MM.1S (cell line): ENCODE results near the gene TOP3A.

ENCODE experiments used
- DNase-seq: peaks from one replicate; pipeline ENCODE4 v3.0.0-alpha.2; 2015
- H2AFZ ChIP-seq: fragments of 300-600 bp; sonication (generic); 2 replicates; pipeline ENCODE4 v1.6.0; 2016; ENCODE audit warnings: antibody characterized with exemption, low read length
- H3F3A ChIP-seq: fragments of 300-600 bp; sonication (generic); 2 replicates; pipeline ENCODE4 v1.6.1; 2016; ENCODE audit warnings: mild to moderate bottlenecking, antibody characterized with exemption, low read length, moderate library complexity, mixed read lengths; ENCODE audit not compliant: insufficient read depth
- H3K27ac ChIP-seq: fragments of 300-600 bp; sonication (generic); 2 replicates; pipeline ENCODE4 v1.5.1; 2016; ENCODE audit warnings: mild to moderate bottlenecking, low read length
- H3K27me3 ChIP-seq: fragments of 300-600 bp; sonication (generic); replicated peaks from 2 replicates; pipeline ENCODE4 v1.6.0; 2016; ENCODE audit warnings: low read length; ENCODE audit not compliant: insufficient read depth
- H3K36me3 ChIP-seq: fragments of 300-600 bp; sonication (generic); replicated peaks from 2 replicates; pipeline ENCODE4 v1.6.1; 2016; ENCODE audit warnings: mild to moderate bottlenecking, low read length, mixed read lengths; ENCODE audit not compliant: insufficient read depth
- H3K4me1 ChIP-seq: fragments of 300-600 bp; sonication (generic); 2 replicates; pipeline ENCODE4 v1.6.1; 2016; ENCODE audit warnings: low read length, mixed read lengths
- H3K4me2 ChIP-seq: fragments of 300-600 bp; sonication (generic); 2 replicates; pipeline ENCODE4 v1.6.0; 2016; ENCODE audit warnings: low read depth, low read length
- H3K4me3 ChIP-seq: fragments of 300-600 bp; sonication (generic); 2 replicates; pipeline ENCODE4 v1.5.1; 2016; ENCODE audit warnings: low read length, mixed read lengths
- H3K79me2 ChIP-seq: fragments of 300-600 bp; sonication (generic); 2 replicates; pipeline ENCODE4 v1.6.1; 2016; ENCODE audit warnings: mixed run types, low read length, mixed read lengths
- H3K9ac ChIP-seq: fragments of 300-600 bp; sonication (generic); 2 replicates; pipeline ENCODE4 v1.6.1; 2016; ENCODE audit warnings: low read length, mixed read lengths
- H3K9me2 ChIP-seq: fragments of 300-600 bp; sonication (generic); replicated peaks from 2 replicates; pipeline ENCODE4 v1.6.1; 2016; ENCODE audit warnings: mild to moderate bottlenecking, low read length, mixed read lengths; ENCODE audit not compliant: insufficient read depth
- H3K9me3 ChIP-seq: fragments of 300-600 bp; sonication (generic); replicated peaks from 2 replicates; pipeline ENCODE4 v1.6.1; 2016; ENCODE audit warnings: mild to moderate bottlenecking, low read length, mixed read lengths; ENCODE audit not compliant: insufficient read depth
- H4K20me1 ChIP-seq: fragments of 300-600 bp; sonication (generic); 2 replicates; pipeline ENCODE4 v1.6.1; 2016; ENCODE audit warnings: mild to moderate bottlenecking, low read length, moderate library complexity, mixed read lengths; ENCODE audit not compliant: insufficient read depth
- EZH2 ChIP-seq: fragments of 300-600 bp; sonication (generic); optimal IDR thresholded peaks from 2 replicates; pipeline ENCODE3; 2017; ENCODE audit warnings: low read depth, mild to moderate bottlenecking, antibody characterized with exemption, low read length, mixed read lengths
- EZH2phosphoT487 ChIP-seq: fragments of 300-600 bp; sonication (generic); IDR thresholded peaks from 2 replicates; pipeline ENCODE4 v1.6.1; 2018; ENCODE audit warnings: antibody characterized with exemption, low read length
- TF ChIP-seq, protein P1 (sequence below): fragments of 300-600 bp; sonication (generic); IDR thresholded peaks from 2 replicates; pipeline ENCODE4 v1.5.1; 2016; ENCODE audit warnings: antibody characterized with exemption, low read length, mixed read lengths

Gene TOP3A

DNA sequence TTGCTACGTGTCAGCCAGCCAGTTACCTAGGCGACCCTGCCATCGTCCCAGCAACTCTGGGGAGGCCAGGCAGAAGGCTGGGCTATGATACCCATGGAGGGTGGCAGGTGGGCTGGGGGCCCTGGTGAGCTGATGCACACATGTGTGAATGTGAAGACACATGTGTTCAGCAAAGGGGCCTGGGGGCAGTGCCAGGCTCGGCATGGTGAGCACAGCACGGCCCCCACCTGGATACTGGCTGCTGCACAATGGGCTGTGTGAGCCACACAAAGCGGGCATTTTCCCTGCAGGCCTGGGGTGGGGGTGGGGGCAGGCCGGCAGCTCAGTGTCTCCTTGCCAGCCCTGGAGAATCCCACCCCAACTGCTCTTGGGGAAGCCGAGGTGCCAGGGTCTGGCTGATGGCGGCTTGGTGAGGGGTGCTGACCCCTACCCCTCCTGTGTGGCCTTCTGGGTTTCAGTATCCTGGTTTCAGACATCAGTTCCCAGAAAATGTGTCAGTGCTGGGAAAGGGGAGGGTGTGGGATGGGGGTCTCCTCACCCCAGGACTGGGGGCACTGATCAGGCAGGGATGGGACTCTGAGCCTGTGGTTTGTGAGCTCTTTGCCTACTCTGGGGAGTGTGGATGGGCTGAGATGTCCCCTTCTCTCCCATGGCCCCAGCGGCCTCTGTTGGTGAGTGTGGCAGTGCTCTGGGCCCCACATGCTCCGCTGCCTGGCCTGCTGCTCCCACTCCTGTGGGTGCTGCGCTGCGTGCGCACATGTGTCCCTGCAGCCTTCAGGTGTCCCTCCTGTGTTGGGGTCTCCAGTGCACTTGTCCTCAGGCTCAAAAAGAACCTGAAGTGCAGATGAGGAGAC lies 84.3 kb downstream of the TOP3A start:
- Histone ChIP-seq H3K36me3 (no peaks in the 10 kb centered on the region), H4K20me1 (no peaks in the 10 kb centered on the region), H3K9ac (no peak overlapping the region), H3K79me2 (0 out of 2 replicates have a peak, but pooled peaks cover 4% of the 10 kb centered on the region), H3K9me2 (no peaks in the 10 kb centered on the region), H3K4me3 (no peak overlapping the region), H3K27me3 (no peaks in the 10 kb centered on the region), H3K4me1 (no peaks in the 10 kb centered on the region), H3F3A (no peaks in the 10 kb centered on the region), H3K4me2 (no peak overlapping the region), H2AFZ (no peak overlapping the region), H3K27ac (no peak overlapping the region), H3K9me3 (no peaks in the 10 kb centered on the region)
- TF ChIP-seq EZH2 (no peak), EZH2phosphoT487 (no peak)
- TF ChIP-seq, protein P1, sequence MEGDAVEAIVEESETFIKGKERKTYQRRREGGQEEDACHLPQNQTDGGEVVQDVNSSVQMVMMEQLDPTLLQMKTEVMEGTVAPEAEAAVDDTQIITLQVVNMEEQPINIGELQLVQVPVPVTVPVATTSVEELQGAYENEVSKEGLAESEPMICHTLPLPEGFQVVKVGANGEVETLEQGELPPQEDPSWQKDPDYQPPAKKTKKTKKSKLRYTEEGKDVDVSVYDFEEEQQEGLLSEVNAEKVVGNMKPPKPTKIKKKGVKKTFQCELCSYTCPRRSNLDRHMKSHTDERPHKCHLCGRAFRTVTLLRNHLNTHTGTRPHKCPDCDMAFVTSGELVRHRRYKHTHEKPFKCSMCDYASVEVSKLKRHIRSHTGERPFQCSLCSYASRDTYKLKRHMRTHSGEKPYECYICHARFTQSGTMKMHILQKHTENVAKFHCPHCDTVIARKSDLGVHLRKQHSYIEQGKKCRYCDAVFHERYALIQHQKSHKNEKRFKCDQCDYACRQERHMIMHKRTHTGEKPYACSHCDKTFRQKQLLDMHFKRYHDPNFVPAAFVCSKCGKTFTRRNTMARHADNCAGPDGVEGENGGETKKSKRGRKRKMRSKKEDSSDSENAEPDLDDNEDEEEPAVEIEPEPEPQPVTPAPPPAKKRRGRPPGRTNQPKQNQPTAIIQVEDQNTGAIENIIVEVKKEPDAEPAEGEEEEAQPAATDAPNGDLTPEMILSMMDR, result no peak
- DNase-seq, result no peak

GRCh38 chr17:18229771-18230170 lies 85.0 kb downstream of the TOP3A start:
- Histone ChIP-seq H3F3A (no peaks in the 10 kb centered on the region), H3K9me2 (no peaks in the 10 kb centered on the region), H3K36me3 (no peaks in the 10 kb centered on the region), H4K20me1 (no peaks in the 10 kb centered on the region), H3K4me3 (no peak overlapping the region), H2AFZ (no peak overlapping the region), H3K9ac (no peak overlapping the region), H3K4me1 (no peaks in the 10 kb centered on the region), H3K4me2 (no peak overlapping the region), H3K9me3 (no peaks in the 10 kb centered on the region), H3K27me3 (no peaks in the 10 kb centered on the region), H3K27ac (no peak overlapping the region), H3K79me2 (0 out of 2 replicates have a peak, but pooled peaks cover 4% of the 10 kb centered on the region)
- no peak for DNase-seq
- TF ChIP-seq EZH2phosphoT487, result no peak
- no peak for TF ChIP-seq EZH2
- TF ChIP-seq, protein P1, result no peak

GRCh38 chr17:18229254-18229653 lies 85.5 kb downstream of the TOP3A start:
- no peak overlapping the region for H2AFZ ChIP-seq
- no peaks in the 10 kb centered on the region for H3K27me3 ChIP-seq
- H3K4me3 ChIP-seq, result no peak overlapping the region
- H3K79me2 ChIP-seq, result 0 out of 2 replicates have a peak, but pooled peaks cover 4% of the 10 kb centered on the region
- H3K36me3 ChIP-seq, result no peaks in the 10 kb centered on the region
- no peaks in the 10 kb centered on the region for H3F3A ChIP-seq
- no peak overlapping the region for H3K4me2 ChIP-seq
- H3K9me3 ChIP-seq, result no peaks in the 10 kb centered on the region
- no peak for DNase-seq
- no peaks in the 10 kb centered on the region for H3K9me2 ChIP-seq
- H3K9ac ChIP-seq, result no peak overlapping the region
- no peaks in the 10 kb centered on the region for H3K4me1 ChIP-seq
- TF ChIP-seq, protein P1, result no peak
- TF ChIP-seq EZH2phosphoT487 (no peak), EZH2 (no peak)
- no peak overlapping the region for H3K27ac ChIP-seq
- H4K20me1 ChIP-seq, result no peaks in the 10 kb centered on the region
